ENCODE data around the gene CYFIP1. TPM values are rescaled to one million over a fixed set of nuclear protein-coding genes. Genes with fewer than 3 reads are reported as not detected.

The CYFIP1 gene
- total RNA-seq, 1 donor from 2014 or later, result 59.5 TPM

DNA sequence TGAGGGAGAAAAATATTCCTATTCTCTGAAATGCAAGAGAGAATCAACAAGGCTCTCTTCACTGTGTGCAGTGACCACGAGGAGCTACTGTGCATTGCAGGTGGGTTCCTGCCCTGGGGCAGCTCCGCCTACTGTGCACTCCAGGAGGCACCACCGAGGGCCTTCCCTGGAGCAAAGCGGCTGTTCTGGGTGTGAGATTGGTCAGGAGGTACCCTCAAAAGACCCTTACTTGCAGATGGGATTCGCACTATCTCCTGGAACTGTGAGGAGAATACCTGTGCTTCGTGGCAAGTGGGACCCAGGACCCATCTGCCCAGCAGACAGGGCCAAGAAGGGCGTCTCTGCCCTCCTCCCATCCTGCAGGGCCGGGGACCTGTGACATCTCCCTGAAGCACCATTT lies 68.9 kb downstream of the CYFIP1 start:
- Histone ChIP-seq H3K36me3 (ENCODE audit: control insufficient read depth, insufficient read depth, low read length) (peaks cover 29% of the 10 kb centered on the region), H3K4me3 (ENCODE audit: low read depth, low read length) (no peak overlapping the region), H3K27me3 (ENCODE audit: control insufficient read depth, insufficient read depth, low read length) (no peaks in the 10 kb centered on the region)
- TF ChIP-seq, protein P1, sequence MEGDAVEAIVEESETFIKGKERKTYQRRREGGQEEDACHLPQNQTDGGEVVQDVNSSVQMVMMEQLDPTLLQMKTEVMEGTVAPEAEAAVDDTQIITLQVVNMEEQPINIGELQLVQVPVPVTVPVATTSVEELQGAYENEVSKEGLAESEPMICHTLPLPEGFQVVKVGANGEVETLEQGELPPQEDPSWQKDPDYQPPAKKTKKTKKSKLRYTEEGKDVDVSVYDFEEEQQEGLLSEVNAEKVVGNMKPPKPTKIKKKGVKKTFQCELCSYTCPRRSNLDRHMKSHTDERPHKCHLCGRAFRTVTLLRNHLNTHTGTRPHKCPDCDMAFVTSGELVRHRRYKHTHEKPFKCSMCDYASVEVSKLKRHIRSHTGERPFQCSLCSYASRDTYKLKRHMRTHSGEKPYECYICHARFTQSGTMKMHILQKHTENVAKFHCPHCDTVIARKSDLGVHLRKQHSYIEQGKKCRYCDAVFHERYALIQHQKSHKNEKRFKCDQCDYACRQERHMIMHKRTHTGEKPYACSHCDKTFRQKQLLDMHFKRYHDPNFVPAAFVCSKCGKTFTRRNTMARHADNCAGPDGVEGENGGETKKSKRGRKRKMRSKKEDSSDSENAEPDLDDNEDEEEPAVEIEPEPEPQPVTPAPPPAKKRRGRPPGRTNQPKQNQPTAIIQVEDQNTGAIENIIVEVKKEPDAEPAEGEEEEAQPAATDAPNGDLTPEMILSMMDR (IDR thresholded peaks at IDR 0.05; ENCODE audit: insufficient read depth, low read length, severe bottlenecking), result no peak
- DNase-seq (ENCODE audit: low read depth), result no peak
- no peak for FAIRE-seq

DNA sequence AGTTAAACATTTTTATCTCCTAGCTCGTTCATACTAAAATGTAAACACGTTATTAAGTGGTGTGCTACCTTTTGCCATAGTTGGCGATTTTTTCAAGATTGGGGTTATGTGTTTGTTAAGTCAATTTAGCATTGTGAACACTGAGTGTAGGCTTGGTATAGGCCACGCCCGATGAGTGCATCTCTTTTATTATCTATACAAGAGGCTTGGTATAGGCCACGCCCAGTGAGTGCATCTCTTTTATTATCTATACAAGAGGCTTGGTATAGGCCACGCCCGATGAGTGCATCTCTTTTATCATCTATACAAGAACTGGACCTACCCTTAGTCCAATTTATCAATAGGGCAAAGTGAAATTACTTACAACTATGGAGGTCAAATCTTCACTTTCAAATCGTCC lies 71.3 kb downstream of the CYFIP1 start:
- TF ChIP-seq, protein P1 (IDR thresholded peaks at IDR 0.05; ENCODE audit: insufficient read depth, low read length, severe bottlenecking), result no peak
- DNase-seq (ENCODE audit: low read depth) (no peak), FAIRE-seq (no peak)
- Histone ChIP-seq H3K36me3 (ENCODE audit: control insufficient read depth, insufficient read depth, low read length) (peaks cover 26% of the 10 kb centered on the region), H3K27me3 (ENCODE audit: control insufficient read depth, insufficient read depth, low read length) (no peaks in the 10 kb centered on the region), H3K4me3 (ENCODE audit: low read depth, low read length) (no peak overlapping the region)

DNA sequence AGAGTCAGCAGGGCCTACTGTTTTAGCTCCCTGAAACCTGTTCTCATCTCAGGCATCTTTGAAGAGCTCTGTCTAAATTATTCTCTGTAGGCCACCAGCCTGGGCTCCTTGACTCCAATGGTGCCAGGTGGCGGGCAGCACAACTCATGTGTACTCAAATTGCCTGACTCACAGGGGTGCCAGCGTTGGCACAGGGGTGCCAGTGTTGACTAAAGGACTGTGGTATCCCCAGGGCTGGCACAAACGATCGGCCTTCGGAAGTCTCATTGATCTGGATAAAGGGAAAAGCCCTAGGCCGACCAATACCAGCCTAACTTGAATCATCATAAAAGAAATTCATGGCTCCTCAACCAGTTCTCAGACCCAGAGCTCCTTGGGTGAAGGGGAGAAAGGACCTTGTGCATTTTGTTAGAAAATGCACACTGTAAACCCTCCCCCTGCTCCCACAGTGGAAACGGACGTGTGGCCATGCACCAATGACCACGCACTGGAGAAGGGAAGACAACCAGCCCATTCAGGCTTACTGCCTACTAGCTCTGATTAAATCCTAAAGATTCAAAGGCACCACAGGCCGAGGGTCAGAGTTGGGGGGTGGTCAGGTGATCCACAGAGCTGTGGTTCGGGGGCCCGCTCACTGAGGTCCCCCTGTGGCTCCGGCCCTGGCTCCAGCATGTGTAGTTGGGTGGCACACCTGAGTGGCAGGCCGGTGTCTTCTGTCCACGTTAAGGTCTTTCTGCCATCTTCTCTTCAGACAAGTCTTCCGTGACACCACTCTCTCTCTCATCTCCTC lies 72.8 kb downstream of the CYFIP1 start:
- no peak overlapping the region for H3K4me3 ChIP-seq (ENCODE audit: low read depth, low read length)
- DNase-seq (ENCODE audit: low read depth) (no peak), FAIRE-seq (no peak)
- TF ChIP-seq, protein P1 (IDR thresholded peaks at IDR 0.05; ENCODE audit: insufficient read depth, low read length, severe bottlenecking), result no peak
- H3K36me3 ChIP-seq (ENCODE audit: control insufficient read depth, insufficient read depth, low read length), result peaks cover 34% of the 10 kb centered on the region
- no peaks in the 10 kb centered on the region for H3K27me3 ChIP-seq (ENCODE audit: control insufficient read depth, insufficient read depth, low read length)

DNA sequence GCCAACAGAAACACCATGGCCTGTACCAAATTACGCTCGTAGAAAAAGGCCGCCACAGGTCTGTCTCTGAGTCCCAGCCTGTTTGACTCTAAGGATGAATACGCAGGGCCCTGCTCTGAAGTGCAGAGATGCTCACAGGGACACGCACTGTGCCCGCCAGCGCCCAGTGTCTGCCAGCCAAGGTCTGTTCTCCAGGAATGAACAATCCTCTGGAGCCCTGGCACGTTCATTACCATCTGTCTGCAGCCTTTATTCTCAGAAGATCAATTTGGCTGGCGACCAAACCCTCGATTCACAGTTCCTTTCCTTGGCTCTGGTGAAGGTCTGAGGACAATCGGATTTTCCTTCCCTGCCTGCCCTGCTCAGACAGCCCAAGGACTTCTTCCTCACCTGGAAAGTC lies 75.4 kb downstream of the CYFIP1 start:
- DNase-seq (ENCODE audit: low read depth) (no peak), FAIRE-seq (no peak)
- H3K27me3 ChIP-seq (ENCODE audit: control insufficient read depth, insufficient read depth, low read length), result no peaks in the 10 kb centered on the region
- H3K4me3 ChIP-seq (ENCODE audit: low read depth, low read length), result no peak overlapping the region
- peaks cover 26% of the 10 kb centered on the region for H3K36me3 ChIP-seq (ENCODE audit: control insufficient read depth, insufficient read depth, low read length)
- TF ChIP-seq, protein P1 (IDR thresholded peaks at IDR 0.05; ENCODE audit: insufficient read depth, low read length, severe bottlenecking), result no peak

DNA sequence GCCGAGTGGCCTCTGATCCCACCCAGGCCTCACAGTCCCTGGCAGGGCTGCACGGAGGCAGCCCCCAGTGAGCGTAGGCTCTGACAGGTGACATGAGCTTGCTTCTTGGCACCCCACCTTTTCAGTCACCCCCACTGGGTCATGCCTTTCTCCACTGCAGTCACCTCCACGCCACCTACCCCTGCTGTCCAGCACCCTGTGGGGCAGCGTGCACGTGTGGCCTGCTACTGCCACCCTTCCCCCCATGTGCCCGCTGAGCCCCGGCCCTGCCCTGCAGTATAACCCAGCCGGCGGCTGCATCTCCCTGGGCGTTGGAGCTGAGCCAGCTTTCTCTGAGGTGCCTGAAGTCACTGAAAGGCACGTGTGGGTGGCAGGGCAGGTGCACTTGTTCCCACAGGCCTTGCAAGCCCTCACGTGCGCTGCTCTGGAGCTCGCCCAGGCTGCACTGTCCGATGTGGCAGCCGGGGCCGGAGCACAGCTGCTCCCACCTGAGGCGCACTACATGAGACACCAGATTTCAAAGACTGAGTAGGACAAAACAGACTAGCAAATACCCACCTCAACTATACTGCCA lies 76.1 kb downstream of the CYFIP1 start:
- FAIRE-seq (no peak), DNase-seq (ENCODE audit: low read depth) (no peak)
- TF ChIP-seq, protein P1 (IDR thresholded peaks at IDR 0.05; ENCODE audit: insufficient read depth, low read length, severe bottlenecking), result no peak
- Histone ChIP-seq H3K36me3 (ENCODE audit: control insufficient read depth, insufficient read depth, low read length) (peaks cover 24% of the 10 kb centered on the region), H3K27me3 (ENCODE audit: control insufficient read depth, insufficient read depth, low read length) (no peaks in the 10 kb centered on the region), H3K4me3 (ENCODE audit: low read depth, low read length) (no peak overlapping the region)
